Measurements from ENCODE around the gene NR2E1.

NR2E1 gene

GRCh38 chr6:108165714-108166663 is at the start of gene NR2E1:
NR2E1 (plus strand) TSS chr6:108166022; CDS start chr6:108166766, 744 bp downstream.
- DNase-seq = no peak

- DNase-seq = no peak
Measured at GRCh38 chr6:108116546-108117426, 49.0 kb upstream of the NR2E1 start.

GRCh38 chr6:108117427-108118358 is 48.1 kb upstream of the NR2E1 start:
- DNase-seq = peak; percentile 29

- no peak for DNase-seq
Measured at GRCh38 chr6:108118359-108118724, 47.5 kb upstream of the NR2E1 start.

- no peak for DNase-seq
Measured at GRCh38 chr6:108118810-108119768, 46.7 kb upstream of the NR2E1 start.

- no peak for DNase-seq
Measured at GRCh38 chr6:108119769-108120141, 46.1 kb upstream of the NR2E1 start.

- DNase-seq = no peak
Measured at GRCh38 chr6:108120311-108120710, 45.5 kb upstream of the NR2E1 start.

- DNase-seq = no peak
Measured at GRCh38 chr6:108121612-108122011, 44.2 kb upstream of the NR2E1 start.

GRCh38 chr6:108123481-108123929 is 42.3 kb upstream of the NR2E1 start:
- no peak for DNase-seq

GRCh38 chr6:108123946-108124345 is 41.9 kb upstream of the NR2E1 start:
- no peak for DNase-seq

- no peak for DNase-seq
Measured at GRCh38 chr6:108127056-108127455, 38.8 kb upstream of the NR2E1 start.

GRCh38 chr6:108127826-108128225 is 38.0 kb upstream of the NR2E1 start:
- no peak for DNase-seq

GRCh38 chr6:108130262-108130661 is 35.6 kb upstream of the NR2E1 start:
- DNase-seq = no peak

GRCh38 chr6:108132863-108133262 is 33.0 kb upstream of the NR2E1 start:
- DNase-seq = no peak

GRCh38 chr6:108133594-108134179 is 32.1 kb upstream of the NR2E1 start:
- DNase-seq = no peak

GRCh38 chr6:108134213-108134970 is 31.4 kb upstream of the NR2E1 start:
- no peak for DNase-seq

- no peak for DNase-seq
Measured at GRCh38 chr6:108142240-108142639, 23.6 kb upstream of the NR2E1 start.

- no peak for DNase-seq
Measured at GRCh38 chr6:108145639-108146038, 20.2 kb upstream of the NR2E1 start.

- DNase-seq = no peak
Measured at GRCh38 chr6:108152446-108152845, 13.4 kb upstream of the NR2E1 start.

Data from CD4-positive, alpha-beta T cell treated with Interleukin-17A for 1 hour (primary cell).